Esophagus muscularis mucosa (tissue), 4 donors: Measurements from ENCODE around the gene MTMR4. TPM values are rescaled to one million over a fixed set of nuclear protein-coding genes. Genes with fewer than 3 reads are reported as not detected.
"Not testable (repeated sequence)": the region's sequence is repeated elsewhere in the genome, so short reads cannot be mapped to it uniquely, and the experiment has no call there.

Experiments
- DNase-seq: peaks from one replicate; pipeline ENCODE4 v3.0.0-alpha.2; 2017; ENCODE audit errors: extremely low spot score
- H3K27ac ChIP-seq, 4 donors: fragments of 200-600 bp; sonication (generic); replicated peaks in 1 of 4; 1 replicate in 3 of 4; 2 replicates in 1 of 4; pipeline ENCODE4 v1.5.1; 2016 to 2019; ENCODE audit warnings: mild to moderate bottlenecking in 1 of 4
- H3K27me3 ChIP-seq, 4 donors: fragments of 200-600 bp; sonication (generic); one replicate each; pipeline versions ENCODE4 v1.5.1 to v1.6.0; 2016 to 2019
- H3K36me3 ChIP-seq, 4 donors: fragments of 200-600 bp; sonication (generic); one replicate each; pipeline ENCODE4 v1.5.1; 2016 to 2019
- H3K4me1 ChIP-seq, 4 donors: fragments of 200-600 bp; sonication (generic); one replicate each; pipeline ENCODE4 v1.5.1; 2016 to 2019
- H3K4me3 ChIP-seq, 4 donors: fragments of 200-600 bp; sonication (generic); 1 replicate in 2 of 4; 2 replicates in 2 of 4; pipeline ENCODE4 v1.5.1; 2016 to 2019; ENCODE audit warnings: mild to moderate bottlenecking in 4 of 4, moderate library complexity in 1 of 4
- H3K9me3 ChIP-seq, 4 donors: fragments of 200-600 bp; sonication (generic); 1 replicate in 3 of 4; 2 replicates in 1 of 4; pipeline ENCODE4 v1.5.1; 2016 to 2019
- EP300 ChIP-seq: sonication (generic); formaldehyde crosslinking; IDR thresholded peaks from one replicate; pipeline ENCODE4 v1.6.1; 2017; ENCODE audit warnings: antibody characterized with exemption
- POLR2A ChIP-seq: fragments of 450-650 bp; IDR thresholded peaks from one replicate; pipeline ENCODE4 v1.6.1; 2017; ENCODE audit warnings: antibody characterized with exemption, moderate library complexity, mild to moderate bottlenecking, low read depth
- POLR2AphosphoS5 ChIP-seq, 2 donors: sonication (generic); formaldehyde crosslinking; IDR thresholded peaks; one replicate each; pipeline ENCODE4 v1.6.1; 2017; ENCODE audit warnings: antibody characterized with exemption in 2 of 2
- WGBS: methylation state at CpG from one replicate; pipeline ENCODE4 v1.1.5; 2018; 5-methylcytosine and 5-hydroxymethylcytosine counted together
- intact Hi-C: fragments of 100-400 bp; cut with DNase I; formaldehyde crosslinking; loops from one replicate; pipeline ENCODE4 v1.15.1; 2023
- total RNA-seq, 4 donors: library from RNA; depleted of rRNA; stranded (reverse); fragments of >200 nt; gene quantifications; one replicate each; pipeline versions ENCODE4 v1.1.0 to v1.2.1, GENCODE V29; 2016
- TF ChIP-seq, protein P1 (sequence below), 3 experiments: fragments of 200-600 bp in 2 of 3; fragments of 450-650 bp in 1 of 3; sonication (generic) in 2 of 3; IDR thresholded peaks; one replicate each; pipeline ENCODE4 v1.5.1; 2017 to 2019; ENCODE audit warnings: antibody characterized with exemption in 3 of 3, mild to moderate bottlenecking in 2 of 3, moderate library complexity in 1 of 3

Gene MTMR4
- total RNA-seq, 4 donors from 2014 or later: 24.4 to 29.9 (median 28.4) TPM

DNA sequence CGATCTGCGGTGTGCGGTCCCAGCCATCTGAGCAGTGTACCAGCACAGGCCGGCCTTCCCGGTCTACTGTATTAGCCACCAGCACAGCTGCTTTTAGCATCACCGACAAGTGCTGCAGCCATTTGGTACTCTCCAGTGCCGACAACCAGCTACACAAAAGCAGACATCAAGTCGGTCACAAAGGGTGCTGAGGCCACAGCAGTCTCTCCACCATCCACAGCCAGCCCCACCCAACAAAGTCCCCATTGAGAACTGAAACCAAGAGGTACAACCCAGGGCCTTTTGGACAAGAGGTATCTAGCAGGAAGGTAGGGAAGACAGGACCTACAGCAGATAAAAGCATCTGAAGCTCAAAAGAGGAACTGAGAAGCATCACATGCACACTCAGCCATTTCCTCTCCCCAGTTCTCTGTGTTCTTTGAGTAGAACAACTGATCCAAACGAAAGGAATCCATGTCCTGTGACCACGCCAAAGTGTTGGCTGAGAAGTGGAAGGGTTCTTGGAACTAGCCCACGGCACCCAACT, 9.5 kb downstream of the MTMR4 start:
- peak overlapping the region in 1 of 4 donors; percentile 4 for H3K27ac ChIP-seq
- no peak for DNase-seq

DNA sequence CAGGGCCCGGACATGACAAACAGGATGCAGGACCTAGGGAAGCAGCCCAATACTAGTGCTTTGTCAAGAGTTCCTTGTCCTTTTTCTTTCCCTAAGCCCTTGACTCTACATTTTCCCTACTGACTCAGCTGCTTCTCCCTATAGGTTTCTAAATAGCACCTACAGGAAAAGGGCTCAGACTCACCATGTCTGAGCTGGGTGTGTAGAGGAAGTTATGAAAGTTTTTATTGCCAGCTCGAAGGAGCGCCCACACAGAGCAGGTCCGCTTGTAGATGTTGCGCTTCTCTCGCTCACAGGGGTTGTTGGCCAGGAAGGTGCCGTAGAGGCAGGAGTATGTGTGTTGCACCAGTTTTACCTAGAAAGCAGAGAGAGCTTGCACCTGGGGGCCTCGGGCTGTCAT, 10.6 kb downstream of the MTMR4 start:
- Histone ChIP-seq H3K9me3 (no peaks in the 10 kb centered on the region), H3K36me3 (peaks cover 83 to 100% (median 95%) of the 10 kb centered on the region in 4 donors), H3K4me3 (no peak overlapping the region), H3K4me1 (no peaks in the 10 kb centered on the region), H3K27me3 (no peaks in the 10 kb centered on the region), H3K27ac (no peak overlapping the region)
- intact Hi-C loops: no loop called here
- TF ChIP-seq POLR2A (no peak), EP300 (no peak), POLR2AphosphoS5 (IDR thresholded peaks at IDR 0.05) (no peak)
- TF ChIP-seq, protein P1, sequence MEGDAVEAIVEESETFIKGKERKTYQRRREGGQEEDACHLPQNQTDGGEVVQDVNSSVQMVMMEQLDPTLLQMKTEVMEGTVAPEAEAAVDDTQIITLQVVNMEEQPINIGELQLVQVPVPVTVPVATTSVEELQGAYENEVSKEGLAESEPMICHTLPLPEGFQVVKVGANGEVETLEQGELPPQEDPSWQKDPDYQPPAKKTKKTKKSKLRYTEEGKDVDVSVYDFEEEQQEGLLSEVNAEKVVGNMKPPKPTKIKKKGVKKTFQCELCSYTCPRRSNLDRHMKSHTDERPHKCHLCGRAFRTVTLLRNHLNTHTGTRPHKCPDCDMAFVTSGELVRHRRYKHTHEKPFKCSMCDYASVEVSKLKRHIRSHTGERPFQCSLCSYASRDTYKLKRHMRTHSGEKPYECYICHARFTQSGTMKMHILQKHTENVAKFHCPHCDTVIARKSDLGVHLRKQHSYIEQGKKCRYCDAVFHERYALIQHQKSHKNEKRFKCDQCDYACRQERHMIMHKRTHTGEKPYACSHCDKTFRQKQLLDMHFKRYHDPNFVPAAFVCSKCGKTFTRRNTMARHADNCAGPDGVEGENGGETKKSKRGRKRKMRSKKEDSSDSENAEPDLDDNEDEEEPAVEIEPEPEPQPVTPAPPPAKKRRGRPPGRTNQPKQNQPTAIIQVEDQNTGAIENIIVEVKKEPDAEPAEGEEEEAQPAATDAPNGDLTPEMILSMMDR (IDR thresholded peaks at IDR 0.05): no peak
- no peak for DNase-seq
- WGBS: 85% methylated on average over 8 of the region's 8 CpGs

More for the DNA sequence above, 9.5 kb downstream of the MTMR4 start:
- Histone ChIP-seq H3K9me3 (no peaks in the 10 kb centered on the region), H3K27me3 (no peaks in the 10 kb centered on the region), H3K4me1 (no peaks in the 10 kb centered on the region), H3K36me3 (peaks cover 89 to 100% (median 95%) of the 10 kb centered on the region in 4 donors), H3K4me3 (no peak overlapping the region)
- WGBS: 86% methylated on average over 11 of the region's 11 CpGs
- TF ChIP-seq POLR2AphosphoS5 (IDR thresholded peaks at IDR 0.05) (no peak), EP300 (no peak), POLR2A (no peak)
- TF ChIP-seq, protein P1 (IDR thresholded peaks at IDR 0.05): no peak
- intact Hi-C loops: no loop called here

DNA sequence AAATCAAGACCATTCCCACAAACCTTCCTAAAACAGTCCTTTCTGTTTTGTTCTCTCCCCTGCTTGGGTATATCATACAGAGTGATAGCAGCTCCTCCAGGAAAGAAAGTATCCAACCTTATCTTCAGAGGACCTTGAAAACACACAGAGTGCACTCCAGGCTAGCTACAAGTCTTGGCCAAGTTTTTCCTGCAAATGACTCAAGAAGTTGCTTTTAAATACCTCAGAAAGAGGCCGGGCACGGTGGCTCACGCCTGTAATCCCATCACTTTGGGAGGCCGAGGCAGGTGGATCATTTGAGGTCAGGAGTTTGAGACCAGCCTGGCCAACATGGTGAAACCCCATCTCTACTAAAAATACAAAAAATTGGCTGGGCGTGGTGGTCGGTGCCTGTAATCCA, 11.3 kb downstream of the MTMR4 start:
- WGBS: 95% methylated on average over 6 of the region's 6 CpGs
- intact Hi-C loops, H3K9me3 ChIP-seq, H3K27ac ChIP-seq, H3K27me3 ChIP-seq, H3K4me3 ChIP-seq, H3K4me1 ChIP-seq, DNase-seq: not testable (repeated sequence)
- peaks cover 75 to 98% (median 92%) of the 10 kb centered on the region in 4 donors for H3K36me3 ChIP-seq

DNA sequence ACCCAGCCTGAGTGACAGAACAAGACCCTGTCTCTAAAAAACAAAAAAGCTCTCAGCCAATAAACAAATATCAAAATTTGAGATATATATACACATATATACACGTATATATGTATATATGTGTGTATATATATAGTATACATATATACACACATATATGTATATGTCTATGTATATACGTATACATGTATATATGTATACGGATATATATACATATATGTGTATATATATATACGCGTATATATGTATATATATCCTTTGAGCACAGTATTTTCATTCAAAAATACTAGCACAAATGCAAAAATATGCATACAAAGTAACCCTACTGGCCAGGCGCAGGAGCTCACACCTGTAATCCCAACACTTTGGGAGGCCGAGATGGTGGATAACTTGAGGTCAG, 13.0 kb downstream of the MTMR4 start:
- Histone ChIP-seq H3K4me3 (no peak overlapping the region), H3K4me1 (no peaks in the 10 kb centered on the region), H3K36me3 (peaks cover 61 to 98% (median 90%) of the 10 kb centered on the region in 4 donors), H3K27ac (no peak overlapping the region), H3K9me3 (no peaks in the 10 kb centered on the region), H3K27me3 (no peaks in the 10 kb centered on the region)
- no peak for DNase-seq
- TF ChIP-seq, protein P1 (IDR thresholded peaks at IDR 0.05): no peak
- no peak for TF ChIP-seq EP300
- no peak for TF ChIP-seq POLR2AphosphoS5 (IDR thresholded peaks at IDR 0.05)
- no peak for TF ChIP-seq POLR2A
- intact Hi-C loops: no loop called here
- WGBS: 92% methylated on average over 7 of the region's 7 CpGs

DNA sequence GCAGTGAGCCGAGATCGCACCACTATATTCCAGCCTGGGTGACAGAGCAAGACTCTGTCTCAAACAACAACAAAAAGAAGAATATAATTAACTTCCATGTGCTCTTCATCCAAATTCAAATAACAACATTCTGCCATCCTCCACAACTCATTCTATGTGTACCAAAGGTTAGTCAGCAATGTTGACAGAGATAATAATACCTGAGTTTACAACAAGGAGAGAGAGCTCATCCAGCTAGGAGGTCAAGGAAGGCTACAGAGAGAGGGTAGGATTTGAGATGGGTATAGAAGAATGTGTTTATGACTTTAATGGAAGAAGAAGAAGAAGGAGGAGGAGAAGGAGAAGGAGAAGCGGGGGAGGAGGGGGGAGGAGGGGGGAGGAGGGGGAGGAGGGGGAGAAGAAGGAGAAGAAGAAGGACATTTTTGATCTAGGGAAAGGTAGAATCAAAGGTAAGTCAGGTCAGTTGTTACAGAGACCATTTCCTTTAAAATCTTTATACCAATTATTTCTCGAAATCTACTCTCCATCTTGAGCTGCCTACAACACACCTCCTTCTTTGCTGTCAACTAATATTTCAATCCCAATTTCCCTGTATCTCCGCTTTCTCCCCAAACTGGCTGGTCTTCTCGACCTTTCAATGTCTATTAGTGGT, 16.1 kb downstream of the MTMR4 start:
- TF ChIP-seq EP300 (no peak), POLR2AphosphoS5 (IDR thresholded peaks at IDR 0.05) (no peak), POLR2A (no peak)
- TF ChIP-seq, protein P1 (IDR thresholded peaks at IDR 0.05): no peak

More for the DNA sequence above, 16.1 kb downstream of the MTMR4 start:
- H3K9me3 ChIP-seq: no peaks in the 10 kb centered on the region
- no peak overlapping the region for H3K4me3 ChIP-seq
- no peak overlapping the region for H3K27ac ChIP-seq
- H3K27me3 ChIP-seq: no peaks in the 10 kb centered on the region
- DNase-seq: no peak
- intact Hi-C loops: no loop called here
- H3K4me1 ChIP-seq: no peaks in the 10 kb centered on the region
- 93% methylated on average over 6 of the region's 6 CpGs for WGBS
- H3K36me3 ChIP-seq: peaks cover 55 to 98% (median 90%) of the 10 kb centered on the region in 4 donors
